Body of pancreas (tissue), 4 donors: ENCODE measurements around the gene CFAP100.

Experiments
- POLR2A ChIP-seq, 3 donors: fragments of 450-650 bp; IDR thresholded peaks; one replicate each; pipeline ENCODE4 v1.6.1; 2016; ENCODE audit warnings: antibody characterized with exemption in 3 of 3, mild to moderate bottlenecking in 2 of 3
- TF ChIP-seq, protein P1 (sequence below), 7 experiments: fragments of 450-650 bp in 4 of 7; fragments of 200-600 bp in 3 of 7; sonication (generic) in 3 of 7; IDR thresholded peaks; one replicate each; pipeline ENCODE4 v1.5.1; 2016 to 2019; ENCODE audit warnings: antibody characterized with exemption in 7 of 7

DNA sequence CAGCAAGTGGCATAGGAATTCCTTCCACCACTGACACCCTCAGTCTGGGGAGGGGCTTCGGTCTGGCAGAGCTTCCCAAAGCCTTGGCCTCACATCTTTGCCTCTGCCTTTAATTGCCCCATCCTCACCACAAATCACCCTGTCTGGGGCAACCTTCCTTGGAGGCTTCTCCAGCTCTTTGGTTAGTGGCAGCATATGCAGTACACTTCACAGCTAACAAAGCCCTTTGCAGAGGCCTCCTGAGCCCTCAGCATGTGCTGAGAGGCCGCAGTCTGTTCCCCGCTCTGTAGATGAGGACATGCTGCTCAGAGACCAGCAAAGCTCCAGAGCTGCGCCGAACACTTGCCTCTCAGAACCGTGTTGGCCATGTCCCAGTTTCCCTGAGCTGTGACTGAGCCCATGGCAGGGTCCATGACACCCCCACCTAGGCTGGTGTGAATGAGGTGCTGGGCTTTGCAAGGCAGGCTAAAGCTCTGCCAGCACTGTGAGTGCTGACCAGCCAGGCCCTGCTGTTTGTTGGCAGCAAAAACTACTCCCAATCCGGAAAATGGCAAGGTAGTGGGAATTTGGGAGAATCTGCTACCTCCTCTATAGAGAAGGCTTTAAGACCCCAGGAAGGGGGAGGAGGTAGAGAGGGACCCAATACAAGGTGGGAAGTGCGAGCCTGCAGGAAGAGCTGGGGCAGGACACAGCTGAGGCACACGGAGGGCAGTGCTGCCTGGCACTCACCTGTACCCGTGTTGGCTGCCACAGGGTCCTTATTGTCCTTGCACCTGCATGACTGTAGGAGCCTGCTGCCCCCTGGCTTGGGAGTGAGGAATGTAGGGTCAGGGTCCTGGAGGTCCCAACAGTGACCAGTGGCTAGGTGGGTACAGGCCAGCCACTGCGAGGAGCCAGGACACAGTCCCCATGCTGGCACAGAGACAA is 29.1 kb upstream of the CFAP100 start:
- TF ChIP-seq POLR2A (IDR thresholded peaks at IDR 0.05), result no peak
- TF ChIP-seq, protein P1, sequence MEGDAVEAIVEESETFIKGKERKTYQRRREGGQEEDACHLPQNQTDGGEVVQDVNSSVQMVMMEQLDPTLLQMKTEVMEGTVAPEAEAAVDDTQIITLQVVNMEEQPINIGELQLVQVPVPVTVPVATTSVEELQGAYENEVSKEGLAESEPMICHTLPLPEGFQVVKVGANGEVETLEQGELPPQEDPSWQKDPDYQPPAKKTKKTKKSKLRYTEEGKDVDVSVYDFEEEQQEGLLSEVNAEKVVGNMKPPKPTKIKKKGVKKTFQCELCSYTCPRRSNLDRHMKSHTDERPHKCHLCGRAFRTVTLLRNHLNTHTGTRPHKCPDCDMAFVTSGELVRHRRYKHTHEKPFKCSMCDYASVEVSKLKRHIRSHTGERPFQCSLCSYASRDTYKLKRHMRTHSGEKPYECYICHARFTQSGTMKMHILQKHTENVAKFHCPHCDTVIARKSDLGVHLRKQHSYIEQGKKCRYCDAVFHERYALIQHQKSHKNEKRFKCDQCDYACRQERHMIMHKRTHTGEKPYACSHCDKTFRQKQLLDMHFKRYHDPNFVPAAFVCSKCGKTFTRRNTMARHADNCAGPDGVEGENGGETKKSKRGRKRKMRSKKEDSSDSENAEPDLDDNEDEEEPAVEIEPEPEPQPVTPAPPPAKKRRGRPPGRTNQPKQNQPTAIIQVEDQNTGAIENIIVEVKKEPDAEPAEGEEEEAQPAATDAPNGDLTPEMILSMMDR (IDR thresholded peaks at IDR 0.05), result peak in 1 of 7 experiments; percentile 5
